WTC11 (cell line): ENCODE measurements around the gene SLC6A8. TPM values are rescaled to one million over a fixed set of nuclear protein-coding genes. Genes with fewer than 3 reads are reported as not detected.

Source experiments
- ATAC-seq: fragments of 200-7000 bp; cut with Tn5 transposase; 2 replicates; pipeline ENCODE4 v1.10.0; 2021; ENCODE audit warnings: mild to moderate bottlenecking, moderate library complexity
- CTCF ChIA-PET: fragments of 300-600 bp; sonication (Branson Sonifier 250); formaldehyde crosslinking; loops from one replicate; lab custom pipeline; 2021; ENCODE audit warnings: antibody characterized with exemption; lab: Charles Lee
- POLR2A ChIA-PET: fragments of 350-600 bp; sonication (Branson Sonifier 250); formaldehyde crosslinking; loops from one replicate; lab custom pipeline; 2021; ENCODE audit warnings: antibody characterized with exemption; lab: Charles Lee
- DNase-seq: peaks from one replicate; pipeline ENCODE4 v3.0.0; 2021; ENCODE audit warnings: low spot score
- H3K27ac Mint-ChIP-seq: 2 replicates; pipeline ENCODE4 v1.8.0; 2021; ENCODE audit warnings: mixed read lengths
- H3K27me3 Mint-ChIP-seq: 2 replicates; pipeline ENCODE4 v1.8.0; 2021; ENCODE audit warnings: low read depth, mild to moderate bottlenecking, moderate library complexity, mixed read lengths
- H3K36me3 Mint-ChIP-seq: 2 replicates; pipeline ENCODE4 v1.8.0; 2021; ENCODE audit warnings: mixed read lengths
- H3K4me1 Mint-ChIP-seq: 2 replicates; pipeline ENCODE4 v1.8.0; 2022; ENCODE audit warnings: mixed read lengths
- H3K4me3 Mint-ChIP-seq: 2 replicates; pipeline ENCODE4 v1.8.0; 2021; ENCODE audit warnings: mild to moderate bottlenecking, moderate library complexity, mixed read lengths
- H3K9me3 Mint-ChIP-seq: 2 replicates; pipeline ENCODE4 v1.8.0; 2021; ENCODE audit warnings: mixed read lengths
- ATF1 ChIP-seq: sonication (generic); formaldehyde crosslinking; IDR thresholded peaks from 2 replicates; pipeline ENCODE4 v1.8.1; 2023; ENCODE audit warnings: mild to moderate bottlenecking, moderate library complexity, missing genetic modification reagents
- ATF2 ChIP-seq: sonication (generic); formaldehyde crosslinking; IDR thresholded peaks from 2 replicates; pipeline ENCODE4 v1.8.1; 2022; ENCODE audit warnings: low read depth, missing genetic modification reagents, borderline replicate concordance
- ATF3 ChIP-seq: sonication (generic); formaldehyde crosslinking; conservative IDR thresholded peaks from 2 replicates; pipeline ENCODE4 v1.8.1; 2022; ENCODE audit warnings: mild to moderate bottlenecking, missing genetic modification reagents
- CREM ChIP-seq: sonication (generic); formaldehyde crosslinking; IDR thresholded peaks from 2 replicates; pipeline ENCODE4 v1.8.1; 2022; ENCODE audit warnings: mild to moderate bottlenecking, missing genetic modification reagents, moderate library complexity
- E2F1 ChIP-seq: sonication (generic); formaldehyde crosslinking; IDR thresholded peaks from 2 replicates; pipeline ENCODE4 v1.8.0; 2022; ENCODE audit warnings: mild to moderate bottlenecking, missing genetic modification reagents
- FOXP1 ChIP-seq: sonication (generic); formaldehyde crosslinking; IDR thresholded peaks from 2 replicates; pipeline ENCODE4 v1.8.0; 2022; ENCODE audit warnings: missing genetic modification reagents, mild to moderate bottlenecking, moderate library complexity, borderline replicate concordance
- FOXP4 ChIP-seq: sonication (generic); formaldehyde crosslinking; IDR thresholded peaks from 2 replicates; pipeline ENCODE4 v1.8.0; 2022; ENCODE audit warnings: mild to moderate bottlenecking, missing genetic modification reagents
- NR1H2 ChIP-seq: sonication (generic); formaldehyde crosslinking; IDR thresholded peaks from 2 replicates; pipeline ENCODE4 v1.9.0; 2021; ENCODE audit warnings: mild to moderate bottlenecking, moderate library complexity, missing genetic modification reagents
- OVOL2 ChIP-seq: fragments of 250-450 bp; sonication (Bioruptor Pico); IDR thresholded peaks from 2 replicates; pipeline ENCODE4 v1.9.0; 2021; ENCODE audit warnings: mild to moderate bottlenecking, borderline replicate concordance
- PREB ChIP-seq: sonication (generic); formaldehyde crosslinking; IDR thresholded peaks from 2 replicates; pipeline ENCODE4 v1.8.1; 2022; ENCODE audit warnings: mild to moderate bottlenecking, missing genetic modification reagents, moderate library complexity, borderline replicate concordance
- PRRX2 ChIP-seq: fragments of 250-450 bp; sonication (Bioruptor Pico); IDR thresholded peaks from 2 replicates; pipeline ENCODE4 v1.8.0; 2021; ENCODE audit warnings: mild to moderate bottlenecking
- SOX15 ChIP-seq: fragments of 250-450 bp; sonication (Bioruptor Pico); IDR thresholded peaks from 2 replicates; pipeline ENCODE4 v1.9.0; 2021; ENCODE audit warnings: mild to moderate bottlenecking
- ZBTB21 ChIP-seq: sonication (generic); formaldehyde crosslinking; IDR thresholded peaks from 2 replicates; pipeline ENCODE4 v1.8.1; 2023; ENCODE audit warnings: mild to moderate bottlenecking, missing genetic modification reagents, borderline replicate concordance
- ZBTB43 ChIP-seq: sonication (generic); formaldehyde crosslinking; IDR thresholded peaks from 2 replicates; pipeline ENCODE4 v1.8.1; 2023; ENCODE audit warnings: mild to moderate bottlenecking, missing genetic modification reagents
- ZNF121 ChIP-seq: sonication (generic); formaldehyde crosslinking; IDR thresholded peaks from 2 replicates; pipeline ENCODE4 v1.8.0; 2023; ENCODE audit warnings: missing genetic modification reagents
- total RNA-seq: library from RNA; stranded (reverse); gene quantifications from 3 replicates; pipeline ENCODE4 v1.2.3, GENCODE V29; 2021
- TF ChIP-seq, protein P1 (sequence below): sonication (generic); formaldehyde crosslinking; IDR thresholded peaks from 2 replicates; pipeline ENCODE4 v1.8.1; 2023; ENCODE audit warnings: mild to moderate bottlenecking, missing genetic modification reagents, moderate library complexity
- TF ChIP-seq, protein P2 (sequence below): fragments of 250-450 bp; sonication (Bioruptor Pico); IDR thresholded peaks from 2 replicates; pipeline ENCODE4 v1.9.0; 2021; ENCODE audit warnings: mild to moderate bottlenecking

Gene SLC6A8
- total RNA-seq, 1 experiment from 2014 or later, result 112 TPM

DNA sequence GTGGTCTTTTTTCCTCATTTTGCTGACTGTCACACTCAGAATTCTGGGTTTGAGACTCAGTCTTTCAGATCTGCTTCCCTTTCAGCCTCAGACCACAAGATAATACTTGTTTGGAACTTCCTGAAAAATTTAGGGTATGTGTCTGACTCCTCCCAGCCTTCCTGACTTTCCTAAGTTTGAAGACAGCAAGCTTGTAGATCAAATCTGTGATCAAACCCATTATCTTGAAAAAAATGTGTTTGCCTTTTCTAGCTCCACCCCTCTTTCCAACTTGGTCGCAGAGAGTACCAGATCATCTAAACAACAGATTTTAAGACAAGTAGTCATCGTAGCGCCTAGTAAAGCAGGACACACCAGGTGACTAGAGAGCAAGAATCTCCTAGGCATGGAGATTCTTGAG is 26.5 kb downstream of the SLC6A8 start (continued):
- TF ChIP-seq ZBTB43 (CRISPR knock-in tag) (no peak), ATF1 (no peak), ZBTB21 (no peak), SOX15 (no peak), PREB (CRISPR knock-in tag) (no peak)
- TF ChIP-seq, protein P1, sequence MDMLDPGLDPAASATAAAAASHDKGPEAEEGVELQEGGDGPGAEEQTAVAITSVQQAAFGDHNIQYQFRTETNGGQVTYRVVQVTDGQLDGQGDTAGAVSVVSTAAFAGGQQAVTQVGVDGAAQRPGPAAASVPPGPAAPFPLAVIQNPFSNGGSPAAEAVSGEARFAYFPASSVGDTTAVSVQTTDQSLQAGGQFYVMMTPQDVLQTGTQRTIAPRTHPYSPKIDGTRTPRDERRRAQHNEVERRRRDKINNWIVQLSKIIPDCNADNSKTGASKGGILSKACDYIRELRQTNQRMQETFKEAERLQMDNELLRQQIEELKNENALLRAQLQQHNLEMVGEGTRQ (CRISPR knock-in tag), result no peak
- TF ChIP-seq, all 79 proteins: peak for 0

- H3K36me3 Mint-ChIP-seq, result peaks cover 52% of the 10 kb centered on the region
- H3K4me3 Mint-ChIP-seq, result no peak overlapping the region
- H3K9me3 Mint-ChIP-seq, result no peaks in the 10 kb centered on the region
- H3K4me1 Mint-ChIP-seq, result peaks cover 3% of the 10 kb centered on the region
- POLR2A ChIA-PET, result no interaction called here
- no peak for TF ChIP-seq ZNF121
- no peaks in the 10 kb centered on the region for H3K27me3 Mint-ChIP-seq
- ATAC-seq (no peak), DNase-seq (no peak)
- CTCF ChIA-PET, result interaction anchor here (1.1 kb wide), 1 partner anchor 48 kb away, joined by 5 read pairs; no protein-coding TSS in a partner anchor
- H3K27ac Mint-ChIP-seq, result no peak overlapping the region
These were observed 29.7 kb downstream of the SLC6A8 start for GRCh38 chrX:153717445-153717844.

DNA sequence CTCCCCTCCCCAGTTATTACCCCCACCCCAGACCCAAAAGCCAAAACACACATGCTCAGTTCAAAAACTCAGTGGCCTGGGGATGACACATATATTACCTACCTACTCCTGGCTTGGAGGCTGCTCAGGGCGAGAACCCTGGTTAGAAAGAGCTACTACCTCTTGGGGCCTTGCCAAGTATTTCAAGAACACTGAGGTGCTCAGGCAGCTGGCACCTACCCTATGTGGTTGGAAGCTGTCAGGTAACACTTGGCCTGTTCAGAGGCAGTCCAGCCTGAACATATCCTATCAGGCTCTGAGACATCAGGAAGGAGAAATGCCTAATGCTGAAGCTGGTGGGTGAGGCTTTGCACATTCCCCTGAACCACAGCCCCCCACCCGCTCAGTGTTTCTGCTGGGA is 31.5 kb downstream of the SLC6A8 start:
- Mint-ChIP-seq H3K36me3 (peaks cover 47% of the 10 kb centered on the region), H3K4me3 (no peak overlapping the region), H3K27me3 (no peaks in the 10 kb centered on the region), H3K9me3 (no peaks in the 10 kb centered on the region), H3K4me1 (peaks cover 7% of the 10 kb centered on the region), H3K27ac (no peak overlapping the region)
- TF ChIP-seq, protein P2, sequence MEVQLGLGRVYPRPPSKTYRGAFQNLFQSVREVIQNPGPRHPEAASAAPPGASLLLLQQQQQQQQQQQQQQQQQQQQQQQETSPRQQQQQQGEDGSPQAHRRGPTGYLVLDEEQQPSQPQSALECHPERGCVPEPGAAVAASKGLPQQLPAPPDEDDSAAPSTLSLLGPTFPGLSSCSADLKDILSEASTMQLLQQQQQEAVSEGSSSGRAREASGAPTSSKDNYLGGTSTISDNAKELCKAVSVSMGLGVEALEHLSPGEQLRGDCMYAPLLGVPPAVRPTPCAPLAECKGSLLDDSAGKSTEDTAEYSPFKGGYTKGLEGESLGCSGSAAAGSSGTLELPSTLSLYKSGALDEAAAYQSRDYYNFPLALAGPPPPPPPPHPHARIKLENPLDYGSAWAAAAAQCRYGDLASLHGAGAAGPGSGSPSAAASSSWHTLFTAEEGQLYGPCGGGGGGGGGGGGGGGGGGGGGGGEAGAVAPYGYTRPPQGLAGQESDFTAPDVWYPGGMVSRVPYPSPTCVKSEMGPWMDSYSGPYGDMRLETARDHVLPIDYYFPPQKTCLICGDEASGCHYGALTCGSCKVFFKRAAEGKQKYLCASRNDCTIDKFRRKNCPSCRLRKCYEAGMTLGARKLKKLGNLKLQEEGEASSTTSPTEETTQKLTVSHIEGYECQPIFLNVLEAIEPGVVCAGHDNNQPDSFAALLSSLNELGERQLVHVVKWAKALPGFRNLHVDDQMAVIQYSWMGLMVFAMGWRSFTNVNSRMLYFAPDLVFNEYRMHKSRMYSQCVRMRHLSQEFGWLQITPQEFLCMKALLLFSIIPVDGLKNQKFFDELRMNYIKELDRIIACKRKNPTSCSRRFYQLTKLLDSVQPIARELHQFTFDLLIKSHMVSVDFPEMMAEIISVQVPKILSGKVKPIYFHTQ, result no peak
- no peak for TF ChIP-seq E2F1 (CRISPR knock-in tag)
- no peak for TF ChIP-seq FOXP1 (CRISPR knock-in tag)
- TF ChIP-seq ATF3, result no peak
- no peak for TF ChIP-seq OVOL2 (CRISPR knock-in tag)
- no peak for TF ChIP-seq CREM (CRISPR knock-in tag)
- no peak for TF ChIP-seq ZNF121
- TF ChIP-seq FOXP4 (CRISPR knock-in tag), result no peak
- no peak for TF ChIP-seq NR1H2 (CRISPR knock-in tag)
- no peak for TF ChIP-seq PRRX2 (CRISPR knock-in tag)
- no peak for TF ChIP-seq ATF2 (CRISPR knock-in tag)
- DNase-seq (no peak), ATAC-seq (no peak)
- ChIA-PET POLR2A (no interaction called here), CTCF (no interaction called here)
